ENCODE measurements around the gene MAP2K5.

- TF ChIP-seq, protein P1, sequence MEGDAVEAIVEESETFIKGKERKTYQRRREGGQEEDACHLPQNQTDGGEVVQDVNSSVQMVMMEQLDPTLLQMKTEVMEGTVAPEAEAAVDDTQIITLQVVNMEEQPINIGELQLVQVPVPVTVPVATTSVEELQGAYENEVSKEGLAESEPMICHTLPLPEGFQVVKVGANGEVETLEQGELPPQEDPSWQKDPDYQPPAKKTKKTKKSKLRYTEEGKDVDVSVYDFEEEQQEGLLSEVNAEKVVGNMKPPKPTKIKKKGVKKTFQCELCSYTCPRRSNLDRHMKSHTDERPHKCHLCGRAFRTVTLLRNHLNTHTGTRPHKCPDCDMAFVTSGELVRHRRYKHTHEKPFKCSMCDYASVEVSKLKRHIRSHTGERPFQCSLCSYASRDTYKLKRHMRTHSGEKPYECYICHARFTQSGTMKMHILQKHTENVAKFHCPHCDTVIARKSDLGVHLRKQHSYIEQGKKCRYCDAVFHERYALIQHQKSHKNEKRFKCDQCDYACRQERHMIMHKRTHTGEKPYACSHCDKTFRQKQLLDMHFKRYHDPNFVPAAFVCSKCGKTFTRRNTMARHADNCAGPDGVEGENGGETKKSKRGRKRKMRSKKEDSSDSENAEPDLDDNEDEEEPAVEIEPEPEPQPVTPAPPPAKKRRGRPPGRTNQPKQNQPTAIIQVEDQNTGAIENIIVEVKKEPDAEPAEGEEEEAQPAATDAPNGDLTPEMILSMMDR (IDR thresholded peaks at IDR 0.05) = no peak
- TF ChIP-seq POLR2A (IDR thresholded peaks at IDR 0.05) = no peak
These were observed 313.3 kb downstream of the MAP2K5 start for GRCh38 chr15:67855842-67856241.

All from uterus (tissue), 2 donors.